WTC11 (cell line): Measurements from ENCODE around the gene ZBTB16. TPM values are rescaled to one million over a fixed set of nuclear protein-coding genes. Genes with fewer than 3 reads are reported as not detected.

ENCODE experiments used
- ATAC-seq: fragments of 200-7000 bp; cut with Tn5 transposase; 2 replicates; pipeline ENCODE4 v1.10.0; 2021; ENCODE audit warnings: mild to moderate bottlenecking, moderate library complexity
- CTCF ChIA-PET: fragments of 300-600 bp; sonication (Branson Sonifier 250); formaldehyde crosslinking; loops from one replicate; lab custom pipeline; 2021; ENCODE audit warnings: antibody characterized with exemption; lab: Charles Lee
- POLR2A ChIA-PET: fragments of 350-600 bp; sonication (Branson Sonifier 250); formaldehyde crosslinking; loops from one replicate; lab custom pipeline; 2021; ENCODE audit warnings: antibody characterized with exemption; lab: Charles Lee
- DNase-seq: peaks from one replicate; pipeline ENCODE4 v3.0.0; 2021; ENCODE audit warnings: low spot score
- H3K27ac Mint-ChIP-seq: 2 replicates; pipeline ENCODE4 v1.8.0; 2021; ENCODE audit warnings: mixed read lengths
- H3K27me3 Mint-ChIP-seq: 2 replicates; pipeline ENCODE4 v1.8.0; 2021; ENCODE audit warnings: low read depth, mild to moderate bottlenecking, moderate library complexity, mixed read lengths
- H3K36me3 Mint-ChIP-seq: 2 replicates; pipeline ENCODE4 v1.8.0; 2021; ENCODE audit warnings: mixed read lengths
- H3K4me1 Mint-ChIP-seq: 2 replicates; pipeline ENCODE4 v1.8.0; 2022; ENCODE audit warnings: mixed read lengths
- H3K4me3 Mint-ChIP-seq: 2 replicates; pipeline ENCODE4 v1.8.0; 2021; ENCODE audit warnings: mild to moderate bottlenecking, moderate library complexity, mixed read lengths
- H3K9me3 Mint-ChIP-seq: 2 replicates; pipeline ENCODE4 v1.8.0; 2021; ENCODE audit warnings: mixed read lengths
- ATF1 ChIP-seq: sonication (generic); formaldehyde crosslinking; IDR thresholded peaks from 2 replicates; pipeline ENCODE4 v1.8.1; 2023; ENCODE audit warnings: mild to moderate bottlenecking, moderate library complexity, missing genetic modification reagents
- CREB1 ChIP-seq: sonication (generic); formaldehyde crosslinking; IDR thresholded peaks from 2 replicates; pipeline ENCODE4 v1.8.0; 2023; ENCODE audit warnings: mild to moderate bottlenecking, missing genetic modification reagents
- FOXK1 ChIP-seq: sonication (generic); formaldehyde crosslinking; IDR thresholded peaks from 2 replicates; pipeline ENCODE4 v1.8.0; 2022; ENCODE audit warnings: mild to moderate bottlenecking, moderate library complexity, missing genetic modification reagents
- JAZF1 ChIP-seq: fragments of 250-450 bp; sonication (Bioruptor Pico); IDR thresholded peaks from 2 replicates; pipeline ENCODE4 v1.9.0; 2021; ENCODE audit warnings: moderate library complexity, mild to moderate bottlenecking, inconsistent platforms
- NFYB ChIP-seq: sonication (generic); formaldehyde crosslinking; conservative IDR thresholded peaks from 2 replicates; pipeline ENCODE4 v1.8.0; 2022; ENCODE audit warnings: low read depth, missing genetic modification reagents
- NR2C2 ChIP-seq: sonication (generic); formaldehyde crosslinking; IDR thresholded peaks from 2 replicates; pipeline ENCODE4 v1.8.0; 2022; ENCODE audit warnings: mild to moderate bottlenecking, missing genetic modification reagents
- PRRX2 ChIP-seq: fragments of 250-450 bp; sonication (Bioruptor Pico); IDR thresholded peaks from 2 replicates; pipeline ENCODE4 v1.8.0; 2021; ENCODE audit warnings: mild to moderate bottlenecking
- TP53 ChIP-seq: sonication (generic); formaldehyde crosslinking; IDR thresholded peaks from 2 replicates; pipeline ENCODE4 v1.8.1; 2023; ENCODE audit warnings: mild to moderate bottlenecking, missing genetic modification reagents
- ZBTB21 ChIP-seq: sonication (generic); formaldehyde crosslinking; IDR thresholded peaks from 2 replicates; pipeline ENCODE4 v1.8.1; 2023; ENCODE audit warnings: mild to moderate bottlenecking, missing genetic modification reagents, borderline replicate concordance
- ZNF121 ChIP-seq: sonication (generic); formaldehyde crosslinking; IDR thresholded peaks from 2 replicates; pipeline ENCODE4 v1.8.0; 2023; ENCODE audit warnings: missing genetic modification reagents
- ZNF416 ChIP-seq: fragments of 250-450 bp; sonication (Bioruptor Pico); IDR thresholded peaks from 2 replicates; pipeline ENCODE4 v1.9.0; 2021; ENCODE audit warnings: mild to moderate bottlenecking, inconsistent platforms
- ZNF671 ChIP-seq: fragments of 250-450 bp; sonication (Bioruptor Pico); IDR thresholded peaks from 2 replicates; pipeline ENCODE4 v1.8.0; 2021; ENCODE audit warnings: mild to moderate bottlenecking
- total RNA-seq: library from RNA; stranded (reverse); gene quantifications from 3 replicates; pipeline ENCODE4 v1.2.3, GENCODE V29; 2021
- TF ChIP-seq, protein P1 (sequence below): fragments of 250-450 bp; sonication (Bioruptor Pico); IDR thresholded peaks from 2 replicates; pipeline ENCODE4 v2.1.2; 2022; ENCODE audit warnings: mild to moderate bottlenecking, moderate library complexity
- TF ChIP-seq, protein P2 (sequence below): sonication (generic); formaldehyde crosslinking; IDR thresholded peaks from 2 replicates; pipeline ENCODE4 v1.8.1; 2022; ENCODE audit warnings: mild to moderate bottlenecking, missing genetic modification reagents, moderate library complexity, borderline replicate concordance
- TF ChIP-seq, protein P3 (sequence below): sonication (generic); formaldehyde crosslinking; IDR thresholded peaks from 2 replicates; pipeline ENCODE4 v1.8.1; 2023; ENCODE audit warnings: mild to moderate bottlenecking, missing genetic modification reagents
- TF ChIP-seq, protein P4 (sequence below): sonication (generic); formaldehyde crosslinking; IDR thresholded peaks from 2 replicates; pipeline ENCODE4 v1.8.1; 2023; ENCODE audit warnings: mild to moderate bottlenecking, missing genetic modification reagents, moderate library complexity
- TF ChIP-seq, protein P5 (sequence below): sonication (generic); formaldehyde crosslinking; IDR thresholded peaks from 2 replicates; pipeline ENCODE4 v1.8.1; 2022; ENCODE audit warnings: low read depth, mild to moderate bottlenecking, moderate library complexity, missing genetic modification reagents, borderline replicate concordance

The ZBTB16 gene
- total RNA-seq, 1 experiment from 2014 or later: 0.57 TPM

DNA sequence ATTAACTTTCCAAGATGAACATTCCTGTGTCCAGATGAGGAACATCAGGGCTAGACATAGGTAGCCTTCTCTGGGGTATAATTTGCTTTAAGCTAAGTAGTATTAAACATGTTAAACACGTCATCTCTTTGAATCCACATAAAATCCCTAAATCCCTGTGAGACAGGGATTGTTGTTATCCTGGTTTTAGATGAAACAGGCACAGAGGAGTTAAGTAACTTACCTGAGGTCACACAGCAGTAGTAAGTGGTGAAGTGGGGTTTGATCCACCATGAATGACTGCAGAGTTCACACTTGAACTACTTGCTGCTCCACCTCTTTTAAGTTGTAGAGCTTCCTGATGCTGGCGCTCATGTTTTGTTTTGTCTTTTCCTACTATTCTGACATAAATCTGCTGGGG lies 154.1 kb downstream of the ZBTB16 start:
- H3K9me3 Mint-ChIP-seq: no peaks in the 10 kb centered on the region
- no peak overlapping the region for H3K4me3 Mint-ChIP-seq
- no peaks in the 10 kb centered on the region for H3K27me3 Mint-ChIP-seq
- no peaks in the 10 kb centered on the region for H3K36me3 Mint-ChIP-seq
- H3K4me1 Mint-ChIP-seq: peaks cover 36% of the 10 kb centered on the region
- CTCF ChIA-PET: no interaction called here
- H3K27ac Mint-ChIP-seq: no peak overlapping the region
- POLR2A ChIA-PET: no interaction called here
- TF ChIP-seq, protein P1, sequence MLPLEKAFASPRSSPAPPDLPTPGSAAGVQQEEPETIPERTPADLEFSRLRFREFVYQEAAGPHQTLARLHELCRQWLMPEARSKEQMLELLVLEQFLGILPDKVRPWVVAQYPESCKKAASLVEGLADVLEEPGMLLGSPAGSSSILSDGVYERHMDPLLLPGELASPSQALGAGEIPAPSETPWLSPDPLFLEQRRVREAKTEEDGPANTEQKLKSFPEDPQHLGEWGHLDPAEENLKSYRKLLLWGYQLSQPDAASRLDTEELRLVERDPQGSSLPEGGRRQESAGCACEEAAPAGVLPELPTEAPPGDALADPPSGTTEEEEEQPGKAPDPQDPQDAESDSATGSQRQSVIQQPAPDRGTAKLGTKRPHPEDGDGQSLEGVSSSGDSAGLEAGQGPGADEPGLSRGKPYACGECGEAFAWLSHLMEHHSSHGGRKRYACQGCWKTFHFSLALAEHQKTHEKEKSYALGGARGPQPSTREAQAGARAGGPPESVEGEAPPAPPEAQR (CRISPR knock-in tag): no peak
- TF ChIP-seq, protein P2, sequence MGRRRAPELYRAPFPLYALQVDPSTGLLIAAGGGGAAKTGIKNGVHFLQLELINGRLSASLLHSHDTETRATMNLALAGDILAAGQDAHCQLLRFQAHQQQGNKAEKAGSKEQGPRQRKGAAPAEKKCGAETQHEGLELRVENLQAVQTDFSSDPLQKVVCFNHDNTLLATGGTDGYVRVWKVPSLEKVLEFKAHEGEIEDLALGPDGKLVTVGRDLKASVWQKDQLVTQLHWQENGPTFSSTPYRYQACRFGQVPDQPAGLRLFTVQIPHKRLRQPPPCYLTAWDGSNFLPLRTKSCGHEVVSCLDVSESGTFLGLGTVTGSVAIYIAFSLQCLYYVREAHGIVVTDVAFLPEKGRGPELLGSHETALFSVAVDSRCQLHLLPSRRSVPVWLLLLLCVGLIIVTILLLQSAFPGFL (CRISPR knock-in tag): no peak
- TF ChIP-seq CREB1 (no peak), NR2C2 (no peak), ZNF416 (CRISPR knock-in tag) (no peak)
- TF ChIP-seq, protein P3, sequence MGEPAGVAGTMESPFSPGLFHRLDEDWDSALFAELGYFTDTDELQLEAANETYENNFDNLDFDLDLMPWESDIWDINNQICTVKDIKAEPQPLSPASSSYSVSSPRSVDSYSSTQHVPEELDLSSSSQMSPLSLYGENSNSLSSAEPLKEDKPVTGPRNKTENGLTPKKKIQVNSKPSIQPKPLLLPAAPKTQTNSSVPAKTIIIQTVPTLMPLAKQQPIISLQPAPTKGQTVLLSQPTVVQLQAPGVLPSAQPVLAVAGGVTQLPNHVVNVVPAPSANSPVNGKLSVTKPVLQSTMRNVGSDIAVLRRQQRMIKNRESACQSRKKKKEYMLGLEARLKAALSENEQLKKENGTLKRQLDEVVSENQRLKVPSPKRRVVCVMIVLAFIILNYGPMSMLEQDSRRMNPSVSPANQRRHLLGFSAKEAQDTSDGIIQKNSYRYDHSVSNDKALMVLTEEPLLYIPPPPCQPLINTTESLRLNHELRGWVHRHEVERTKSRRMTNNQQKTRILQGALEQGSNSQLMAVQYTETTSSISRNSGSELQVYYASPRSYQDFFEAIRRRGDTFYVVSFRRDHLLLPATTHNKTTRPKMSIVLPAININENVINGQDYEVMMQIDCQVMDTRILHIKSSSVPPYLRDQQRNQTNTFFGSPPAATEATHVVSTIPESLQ (CRISPR knock-in tag): no peak
- TF ChIP-seq, protein P4, sequence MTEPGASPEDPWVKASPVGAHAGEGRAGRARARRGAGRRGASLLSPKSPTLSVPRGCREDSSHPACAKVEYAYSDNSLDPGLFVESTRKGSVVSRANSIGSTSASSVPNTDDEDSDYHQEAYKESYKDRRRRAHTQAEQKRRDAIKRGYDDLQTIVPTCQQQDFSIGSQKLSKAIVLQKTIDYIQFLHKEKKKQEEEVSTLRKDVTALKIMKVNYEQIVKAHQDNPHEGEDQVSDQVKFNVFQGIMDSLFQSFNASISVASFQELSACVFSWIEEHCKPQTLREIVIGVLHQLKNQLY (CRISPR knock-in tag): no peak
- TF ChIP-seq, protein P5, sequence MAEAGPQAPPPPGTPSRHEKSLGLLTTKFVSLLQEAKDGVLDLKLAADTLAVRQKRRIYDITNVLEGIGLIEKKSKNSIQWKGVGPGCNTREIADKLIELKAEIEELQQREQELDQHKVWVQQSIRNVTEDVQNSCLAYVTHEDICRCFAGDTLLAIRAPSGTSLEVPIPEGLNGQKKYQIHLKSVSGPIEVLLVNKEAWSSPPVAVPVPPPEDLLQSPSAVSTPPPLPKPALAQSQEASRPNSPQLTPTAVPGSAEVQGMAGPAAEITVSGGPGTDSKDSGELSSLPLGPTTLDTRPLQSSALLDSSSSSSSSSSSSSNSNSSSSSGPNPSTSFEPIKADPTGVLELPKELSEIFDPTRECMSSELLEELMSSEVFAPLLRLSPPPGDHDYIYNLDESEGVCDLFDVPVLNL (CRISPR knock-in tag): no peak
- TF ChIP-seq, all 79 proteins: peak for 0
- DNase-seq (no peak), ATAC-seq (no peak)

DNA sequence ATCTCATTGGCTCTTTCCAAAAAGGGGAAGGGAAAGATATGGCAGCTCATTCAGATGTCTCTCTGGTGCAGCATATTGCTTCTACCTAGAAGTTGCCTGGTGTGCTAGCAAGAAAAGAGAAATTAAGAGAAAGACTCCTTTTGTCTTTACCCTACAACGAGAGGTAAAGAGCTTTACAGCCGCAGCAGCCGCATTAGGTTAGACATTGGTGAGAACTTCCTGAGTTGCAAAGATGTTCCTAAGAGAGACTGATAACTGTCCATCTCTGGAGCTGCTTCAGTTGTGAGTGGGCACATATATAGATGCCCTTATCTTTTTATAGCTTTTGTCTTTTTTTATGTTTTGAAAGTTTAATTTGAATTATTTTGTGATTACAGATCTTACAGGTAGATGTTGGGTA lies 155.9 kb downstream of the ZBTB16 start:
- POLR2A ChIA-PET: no interaction called here
- Mint-ChIP-seq H3K9me3 (no peaks in the 10 kb centered on the region), H3K36me3 (no peaks in the 10 kb centered on the region), H3K4me1 (peaks cover 28% of the 10 kb centered on the region), H3K4me3 (no peak overlapping the region), H3K27ac (no peak overlapping the region), H3K27me3 (no peaks in the 10 kb centered on the region)
- TF ChIP-seq NFYB (CRISPR knock-in tag): no peak
- no peak for TF ChIP-seq ZNF121
- no peak for TF ChIP-seq FOXK1 (CRISPR knock-in tag)
- no peak for TF ChIP-seq ZNF671 (CRISPR knock-in tag)
- no peak for TF ChIP-seq JAZF1 (CRISPR knock-in tag)
- TF ChIP-seq PRRX2 (CRISPR knock-in tag): no peak
- TF ChIP-seq ATF1 (CRISPR knock-in tag): no peak
- TF ChIP-seq ZBTB21 (CRISPR knock-in tag): no peak
- TF ChIP-seq TP53 (CRISPR knock-in tag): no peak
- TF ChIP-seq NR2C2: no peak
- CTCF ChIA-PET: interaction anchor here (1.0 kb wide), 1 partner anchor 46 kb away, joined by 3 read pairs; no protein-coding TSS in a partner anchor
- ATAC-seq (no peak), DNase-seq (no peak)
